GM11168 (cell line): Measurements from ENCODE around the gene ABCD3.
"Not testable (repeated sequence)": the region's sequence is repeated elsewhere in the genome, so short reads cannot be mapped to it uniquely, and the experiment has no call there.

Experiments used
- in situ Hi-C: fragments of 300-500 bp; cut with MboI; formaldehyde crosslinking; loops from one replicate; pipeline ENCODE4 v1.12.0; 2022; ENCODE audit warnings: low sequenced_read_pairs; ENCODE audit not compliant: unreplicated experiment

The ABCD3 gene

GRCh38 chr1:94445733-94446132, 27.5 kb downstream of the ABCD3 start:
- in situ Hi-C loops: not testable (repeated sequence)

DNA sequence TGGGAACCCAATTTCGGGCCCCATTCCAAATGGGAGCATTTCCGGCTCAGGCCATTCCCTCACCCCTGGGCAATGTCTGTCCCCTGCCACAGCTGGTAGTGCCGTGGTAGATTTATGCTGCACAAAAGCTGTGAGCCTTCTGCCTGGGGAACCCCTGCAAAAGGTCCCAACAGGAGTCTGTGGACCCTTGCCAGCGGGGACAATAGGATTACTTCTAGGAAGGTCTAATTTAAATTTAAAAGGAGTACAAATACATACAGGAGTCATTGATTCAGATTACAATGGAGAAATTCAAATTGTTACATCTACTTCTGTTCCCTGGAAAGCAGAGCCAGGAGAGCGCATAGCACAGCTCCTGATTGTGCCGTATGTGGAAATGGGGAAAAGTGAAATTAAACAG, 28.0 kb downstream of the ABCD3 start:
- in situ Hi-C loops: not testable (repeated sequence)

- in situ Hi-C loops: not testable (repeated sequence)
Measured at GRCh38 chr1:94448741-94449140, 30.6 kb downstream of the ABCD3 start.

GRCh38 chr1:94456736-94457135, 38.5 kb downstream of the ABCD3 start:
- in situ Hi-C loops: loop anchor here (25.0 kb wide), 1 partner anchor 394 kb away; no protein-coding TSS in a partner anchor

DNA sequence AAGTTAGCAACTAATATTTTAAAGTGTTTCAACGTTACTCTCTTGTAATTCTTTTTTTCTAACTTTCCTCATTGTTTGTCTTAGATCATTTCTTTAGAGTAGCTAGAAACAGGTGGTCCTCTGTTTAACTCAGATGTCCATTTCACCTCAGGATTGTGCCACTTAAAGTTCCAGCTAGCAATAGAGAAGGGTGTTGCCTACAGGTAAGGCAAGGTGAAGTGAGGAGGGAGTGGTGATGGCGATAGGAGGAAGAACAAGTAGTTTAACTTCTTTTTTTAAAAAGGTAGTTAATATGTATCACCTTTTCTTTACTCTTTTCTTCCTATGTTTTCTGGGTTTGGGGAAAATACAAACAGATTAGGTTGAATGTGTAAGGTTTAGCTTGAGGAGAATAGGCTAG, 44.4 kb downstream of the ABCD3 start:
- in situ Hi-C loops: loop anchor here (25.0 kb wide), 1 partner anchor 400 kb away; no protein-coding TSS in a partner anchor

- in situ Hi-C loops: loop anchor here (25.0 kb wide), 1 partner anchor 401 kb away; no protein-coding TSS in a partner anchor
Measured at GRCh38 chr1:94463056-94463764, 45.0 kb downstream of the ABCD3 start.

DNA sequence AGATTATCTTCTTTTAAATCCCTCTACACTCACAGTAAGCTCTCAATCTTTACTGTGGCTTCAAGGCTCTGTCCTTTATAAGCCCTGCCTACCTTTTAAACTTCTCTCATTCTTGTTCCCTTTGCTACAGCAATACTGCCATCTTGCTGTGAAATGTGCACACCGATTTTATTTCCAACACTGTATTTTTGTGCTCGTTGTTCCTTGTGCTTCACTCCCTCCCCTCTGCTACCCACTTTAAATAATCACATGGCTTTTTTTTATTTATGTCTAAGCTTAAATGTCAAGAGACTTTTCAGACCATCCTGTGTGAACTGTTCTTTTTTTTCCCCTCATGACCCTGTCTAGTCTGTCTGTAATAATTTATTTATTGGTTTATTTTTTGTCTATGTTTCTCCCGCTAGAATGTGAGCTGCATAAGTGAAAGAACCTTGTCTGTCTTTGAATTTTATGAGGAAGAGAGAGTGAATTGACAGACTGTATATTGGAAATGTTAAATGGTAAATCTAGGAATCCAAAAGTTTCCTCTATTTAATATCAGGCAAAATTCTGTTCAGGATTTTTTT, 45.7 kb downstream of the ABCD3 start:
- in situ Hi-C loops: loop anchor here (25.0 kb wide), 1 partner anchor 402 kb away; no protein-coding TSS in a partner anchor

GRCh38 chr1:94468708-94469107, 50.5 kb downstream of the ABCD3 start:
- in situ Hi-C loops: loop anchor here (25.0 kb wide), 1 partner anchor 406 kb away; no protein-coding TSS in a partner anchor

- in situ Hi-C loops: loop anchor here (25.0 kb wide), 1 partner anchor 409 kb away; no protein-coding TSS in a partner anchor
Measured at GRCh38 chr1:94471271-94471670, 53.1 kb downstream of the ABCD3 start.

GRCh38 chr1:94475232-94475631, 57.0 kb downstream of the ABCD3 start:
- in situ Hi-C loops: no loop called here

DNA sequence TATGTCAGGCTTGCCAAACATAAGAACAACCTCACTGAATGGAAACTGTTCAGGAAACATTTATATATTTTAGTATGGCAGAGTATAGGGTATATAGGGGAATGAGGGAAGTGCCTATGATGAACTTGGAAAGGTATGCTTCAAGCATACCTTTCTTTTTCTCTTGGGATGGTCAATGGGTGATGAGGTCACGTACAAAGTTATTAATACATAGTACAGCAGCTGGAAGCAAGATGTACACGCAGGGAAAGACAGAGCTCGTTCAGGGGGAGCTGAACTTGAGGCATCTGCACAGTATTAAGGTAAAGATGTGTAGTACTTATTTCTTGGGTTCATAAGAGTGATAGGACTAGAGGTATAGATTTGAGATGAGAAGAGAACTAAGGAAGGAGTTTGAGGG, 61.5 kb downstream of the ABCD3 start:
- in situ Hi-C loops: no loop called here

- in situ Hi-C loops: no loop called here
Measured at GRCh38 chr1:94481473-94481933, 63.3 kb downstream of the ABCD3 start.

DNA sequence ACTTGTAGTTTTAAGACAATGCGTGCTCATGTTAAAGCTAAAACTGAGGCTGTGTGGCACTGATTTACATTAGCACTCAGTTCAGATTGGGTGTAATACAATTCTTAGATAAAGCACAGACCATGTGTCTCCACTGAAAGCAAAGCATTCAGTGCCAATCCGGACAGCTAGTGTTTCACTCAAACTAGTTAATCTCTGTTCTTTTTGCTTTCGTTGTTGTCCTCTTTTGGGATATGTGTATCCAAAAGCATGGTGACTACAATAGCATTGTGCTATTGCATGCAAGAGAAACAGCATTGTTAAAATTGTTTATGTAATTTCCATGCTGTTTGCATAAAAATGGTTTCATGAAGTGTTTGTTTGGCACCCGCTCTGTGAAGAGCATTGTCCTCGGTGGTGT, 68.8 kb downstream of the ABCD3 start:
- in situ Hi-C loops: no loop called here

- in situ Hi-C loops: loop anchor here (10.0 kb wide), 1 partner anchor 314 kb away; no protein-coding TSS in a partner anchor
Measured at GRCh38 chr1:94490556-94490955, 72.4 kb downstream of the ABCD3 start.

DNA sequence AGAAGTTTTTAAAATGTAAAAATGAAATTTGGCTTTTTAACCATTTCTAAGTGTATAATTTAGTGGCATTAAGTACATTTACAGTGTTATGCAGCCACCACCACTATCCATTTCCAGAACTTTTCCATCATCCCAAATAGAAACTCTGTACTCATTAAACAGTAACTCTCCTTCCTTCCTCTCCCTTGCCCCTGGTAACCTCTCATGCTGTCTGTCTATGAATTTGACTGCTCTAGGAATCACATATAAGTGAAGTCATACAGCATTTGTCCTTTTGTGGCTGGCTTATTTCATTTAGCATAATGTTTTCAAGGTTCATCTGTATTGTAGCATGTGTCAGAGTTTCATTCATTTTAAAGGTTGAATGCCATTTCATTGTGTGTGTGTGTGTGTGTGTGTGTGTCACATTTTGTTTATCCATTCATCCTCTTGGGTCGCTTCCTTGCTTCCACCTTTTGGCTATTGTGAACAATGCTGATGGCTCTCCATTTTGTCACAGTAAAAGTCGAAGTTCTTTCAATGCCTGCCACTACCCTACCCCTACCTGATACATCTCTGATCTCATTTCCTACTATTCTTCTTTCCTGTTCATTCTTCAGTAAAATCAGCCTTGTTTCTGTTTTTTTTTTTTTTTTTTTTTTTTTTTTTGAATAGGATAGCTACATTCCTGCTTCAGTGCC, 78.0 kb downstream of the ABCD3 start:
- in situ Hi-C loops: loop anchor here (10.0 kb wide), 1 partner anchor 309 kb away; no protein-coding TSS in a partner anchor

- in situ Hi-C loops: no loop called here
Measured at GRCh38 chr1:94501426-94501825, 83.2 kb downstream of the ABCD3 start.

DNA sequence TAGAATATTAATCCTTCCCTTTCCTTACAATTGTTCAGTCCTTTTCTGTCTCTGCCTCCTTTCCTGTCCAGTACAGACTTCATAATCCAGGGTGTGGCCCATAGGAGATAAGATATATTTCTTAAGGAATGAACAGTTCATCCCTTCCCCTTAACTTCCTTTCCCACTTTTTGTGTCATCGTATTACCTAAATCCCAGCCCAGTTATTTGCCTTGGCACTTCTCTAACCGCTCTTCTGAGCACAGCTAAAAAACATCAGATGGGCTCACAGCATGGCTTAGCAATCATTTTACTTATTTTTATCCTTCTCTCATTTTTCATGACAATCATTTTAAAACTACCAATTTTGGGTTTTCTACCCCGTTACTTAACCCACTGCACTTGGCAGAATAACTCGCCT, 83.7 kb downstream of the ABCD3 start:
- in situ Hi-C loops: no loop called here

DNA sequence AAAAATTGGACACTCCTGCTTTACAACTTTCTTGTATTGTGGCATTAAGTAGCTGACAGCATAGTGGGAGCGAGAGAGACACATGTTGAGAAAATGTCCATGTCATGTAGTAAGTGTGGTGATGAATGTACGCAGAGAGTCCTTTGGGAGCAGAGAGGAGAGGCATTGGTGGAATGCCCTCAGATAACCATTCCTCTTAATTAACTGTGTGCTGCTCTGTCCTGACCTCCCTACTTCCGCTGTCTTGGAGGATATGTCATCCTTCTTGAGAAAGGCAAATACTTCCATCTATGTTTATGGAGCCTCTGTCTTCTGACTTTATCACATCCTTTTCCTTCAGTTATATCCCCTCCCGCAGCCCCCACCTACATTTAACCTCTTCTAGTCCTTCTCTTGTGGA, 85.0 kb downstream of the ABCD3 start:
- in situ Hi-C loops: no loop called here

- in situ Hi-C loops: no loop called here
Measured at GRCh38 chr1:94504601-94505000, 86.4 kb downstream of the ABCD3 start.

DNA sequence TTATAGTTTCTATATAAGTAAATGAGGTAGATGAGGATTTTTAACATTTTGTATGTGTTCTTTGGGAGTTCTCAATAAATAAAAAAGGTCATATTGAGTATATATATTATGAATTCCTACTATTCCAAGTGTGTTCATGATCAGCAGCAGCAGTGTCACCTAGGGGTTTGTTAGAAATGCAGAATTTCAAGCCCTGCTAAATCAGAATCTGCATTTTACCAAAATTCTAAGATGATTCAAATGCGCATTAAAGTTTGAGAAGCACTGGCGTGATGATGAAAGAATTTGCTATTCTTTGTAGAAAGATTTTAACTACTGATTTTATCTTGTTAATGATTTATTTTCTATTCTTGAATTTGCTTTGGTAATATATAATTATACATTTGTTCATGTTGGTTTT, 94.6 kb downstream of the ABCD3 start:
- in situ Hi-C loops: no loop called here
